ENCODE measurements around the gene NTF4. TPM values are rescaled to one million over a fixed set of nuclear protein-coding genes. Genes with fewer than 3 reads are reported as not detected.

Gene NTF4
- total and polyA plus RNA-seq, 12 donors, result 0.55 TPM; not detected in 11

DNA sequence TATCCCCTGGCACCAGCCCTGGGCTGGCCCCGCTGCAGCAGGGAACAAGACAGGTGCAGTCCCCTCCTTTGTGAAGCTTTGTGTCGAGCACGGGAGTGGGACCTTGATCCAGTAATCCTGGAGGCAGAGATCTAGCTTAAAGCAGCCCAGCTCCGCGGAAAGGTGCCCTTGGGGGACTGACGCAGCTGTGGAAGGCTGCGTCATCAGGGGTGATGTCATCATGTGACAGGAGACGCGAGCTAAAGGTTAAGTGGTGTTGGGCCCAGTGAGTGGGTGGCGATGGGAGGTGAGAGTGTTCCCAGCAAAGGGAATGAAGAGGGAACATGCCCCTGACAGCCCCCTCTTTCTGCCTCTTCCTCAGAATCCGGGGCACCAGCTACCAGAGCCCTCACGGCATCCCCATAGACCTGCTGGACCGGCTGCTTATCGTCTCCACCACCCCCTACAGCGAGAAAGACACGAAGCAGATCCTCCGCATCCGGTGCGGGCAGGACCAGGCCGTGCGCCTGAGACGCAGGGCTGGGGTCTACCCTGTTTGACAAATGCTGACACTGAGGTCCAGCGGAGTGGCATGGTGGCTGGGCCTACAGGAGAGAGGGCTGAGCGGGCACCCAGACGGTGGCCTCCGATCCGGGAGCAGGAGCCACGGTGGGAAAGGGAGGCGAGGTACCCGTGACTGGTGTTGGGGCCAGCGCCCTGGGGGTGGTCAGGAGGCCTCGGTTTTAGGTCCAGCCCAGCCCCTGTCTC, 50.3 kb downstream of the NTF4 start:
- no peak overlapping the region for H3K4me3 ChIP-seq
- no peak overlapping the region for H3K27ac ChIP-seq
- TF ChIP-seq POLR2A (IDR thresholded peaks at IDR 0.05), result no peak
- TF ChIP-seq, protein P1, sequence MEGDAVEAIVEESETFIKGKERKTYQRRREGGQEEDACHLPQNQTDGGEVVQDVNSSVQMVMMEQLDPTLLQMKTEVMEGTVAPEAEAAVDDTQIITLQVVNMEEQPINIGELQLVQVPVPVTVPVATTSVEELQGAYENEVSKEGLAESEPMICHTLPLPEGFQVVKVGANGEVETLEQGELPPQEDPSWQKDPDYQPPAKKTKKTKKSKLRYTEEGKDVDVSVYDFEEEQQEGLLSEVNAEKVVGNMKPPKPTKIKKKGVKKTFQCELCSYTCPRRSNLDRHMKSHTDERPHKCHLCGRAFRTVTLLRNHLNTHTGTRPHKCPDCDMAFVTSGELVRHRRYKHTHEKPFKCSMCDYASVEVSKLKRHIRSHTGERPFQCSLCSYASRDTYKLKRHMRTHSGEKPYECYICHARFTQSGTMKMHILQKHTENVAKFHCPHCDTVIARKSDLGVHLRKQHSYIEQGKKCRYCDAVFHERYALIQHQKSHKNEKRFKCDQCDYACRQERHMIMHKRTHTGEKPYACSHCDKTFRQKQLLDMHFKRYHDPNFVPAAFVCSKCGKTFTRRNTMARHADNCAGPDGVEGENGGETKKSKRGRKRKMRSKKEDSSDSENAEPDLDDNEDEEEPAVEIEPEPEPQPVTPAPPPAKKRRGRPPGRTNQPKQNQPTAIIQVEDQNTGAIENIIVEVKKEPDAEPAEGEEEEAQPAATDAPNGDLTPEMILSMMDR (IDR thresholded peaks at IDR 0.05), result no peak
- intact Hi-C loops (cut with DNase I), result no loop called here
- WGBS, 4 donors, result 77 to 82% (median 79%) methylated on average over 21 to 32 of the region's 32 CpGs
- H3K9me3 ChIP-seq (replicated peaks in 1 of 3), result no peaks in the 10 kb centered on the region
- no peaks in the 10 kb centered on the region for H3K27me3 ChIP-seq
- peaks cover 3 to 19% of the 10 kb centered on the region in 2 donors for H3K4me1 ChIP-seq (replicated peaks in 1 of 2)
- peak; percentile 41 to 68 (median 63) for DNase-seq
- peaks cover 0 to 27% of the 10 kb centered on the region in 2 donors for H3K36me3 ChIP-seq (replicated peaks in 1 of 2)

DNA sequence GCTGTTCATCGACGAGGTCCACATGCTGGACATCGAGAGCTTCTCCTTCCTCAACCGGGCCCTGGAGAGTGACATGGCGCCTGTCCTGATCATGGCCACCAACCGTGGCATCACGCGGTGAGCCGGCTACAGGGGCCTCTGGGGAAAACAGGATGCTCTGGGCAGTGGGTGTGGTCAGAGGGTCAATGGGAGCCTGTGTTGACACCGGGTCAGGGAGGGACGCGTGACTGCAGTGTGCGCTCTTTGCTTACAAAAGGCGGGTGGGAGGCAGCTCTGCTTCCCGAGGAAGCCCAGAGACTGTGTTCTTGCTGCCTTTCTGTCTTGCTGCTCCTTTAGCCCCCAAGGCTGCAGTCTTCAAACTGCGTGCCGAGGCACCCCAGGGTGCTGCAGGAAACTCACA, 53.4 kb downstream of the NTF4 start:
- TF ChIP-seq, protein P1 (IDR thresholded peaks at IDR 0.05), result no peak
- no peak for TF ChIP-seq POLR2A (IDR thresholded peaks at IDR 0.05)
- no peak for DNase-seq
- Histone ChIP-seq H3K36me3 (replicated peaks in 1 of 2) (peaks cover 0 to 44% of the 10 kb centered on the region in 2 donors), H3K27ac (no peak overlapping the region), H3K27me3 (no peaks in the 10 kb centered on the region), H3K9me3 (replicated peaks in 1 of 3) (no peaks in the 10 kb centered on the region), H3K4me1 (replicated peaks in 1 of 2) (no peaks in the 10 kb centered on the region), H3K4me3 (no peak overlapping the region)
- intact Hi-C loops (cut with DNase I), result no loop called here
- WGBS, 4 donors, result 84 to 97% (median 88%) methylated on average over 7 to 17 of the region's 17 CpGs

Small RNA genes within 50 kb of the gene (small RNA-seq; reads per million reads assigned to genes)
- gene RN7SL708P, result 0 reads per million in 2 donors

Other genes starting within 250 kb of the NTF4 start
- gene HSD17B14, start 228.3 kb downstream of the NTF4 start, total RNA-seq, result 10 to 100 TPM; 18.9 to 63.0 (median 40.1) TPM
- gene HSD17B14, start 228.3 kb downstream of the NTF4 start, polyA plus RNA-seq, result 100 to 1,000 TPM in 2 of 3 donors, 1 to 10 TPM in 1; 7.4 to 178 (median 135) TPM
- 10 to 100 TPM in 8 of 9 donors, 1 to 10 TPM in 1; 4.5 to 65.1 (median 24.5) TPM for gene PLEKHA4, start 196.2 kb downstream of the NTF4 start, total RNA-seq
- 10 to 100 TPM in 2 of 3 donors, 1 to 10 TPM in 1; 7.1 to 74.6 (median 70.8) TPM for gene PLEKHA4, start 196.2 kb downstream of the NTF4 start, polyA plus RNA-seq
- 10 to 100 TPM; 18.2 to 54.6 (median 39.4) TPM for gene PPP1R15A, start 192.4 kb downstream of the NTF4 start, total RNA-seq
- 100 to 1,000 TPM in 1 of 3 donors, 10 to 100 TPM in 2; 49.2 to 174 (median 73.3) TPM for gene PPP1R15A, start 192.4 kb downstream of the NTF4 start, polyA plus RNA-seq
- gene TULP2, start 166.1 kb downstream of the NTF4 start, total RNA-seq, result under 1 TPM in 5 of 9 donors, not detected in 4; 0.14 to 0.72 (median 0.27) TPM
- under 1 TPM in 1 of 3 donors, not detected in 2; 0.07 TPM for gene TULP2, start 166.1 kb downstream of the NTF4 start, polyA plus RNA-seq
- 100 to 1,000 TPM; 117 to 581 (median 289) TPM for gene NUCB1, start 164.5 kb downstream of the NTF4 start, total RNA-seq
- 100 to 1,000 TPM in 2 of 3 donors, 10 to 100 TPM in 1; 98.8 to 189 (median 175) TPM for gene NUCB1, start 164.5 kb downstream of the NTF4 start, polyA plus RNA-seq
- gene DHDH, start 131.1 kb downstream of the NTF4 start, total RNA-seq, result under 1 TPM in 4 of 9 donors, not detected in 5; 0.17 to 0.56 (median 0.33) TPM
- gene DHDH, start 131.1 kb downstream of the NTF4 start, polyA plus RNA-seq, result 1 to 10 TPM in 1 of 3 donors, under 1 TPM in 2; 0.27 to 2.8 (median 0.47) TPM
- 10 to 100 TPM; 18.1 to 79.0 (median 56.1) TPM for gene BAX, start 109.9 kb downstream of the NTF4 start, total RNA-seq
- gene BAX, start 109.9 kb downstream of the NTF4 start, polyA plus RNA-seq, result 10 to 100 TPM; 21.5 to 61.3 (median 41.0) TPM
- over 10,000 TPM in 1 of 9 donors, 1,000 to 10,000 TPM in 8; 3,284 to 11,726 (median 3,862) TPM for gene FTL, start 99.5 kb downstream of the NTF4 start, total RNA-seq
- 1,000 to 10,000 TPM; 2,288 to 7,123 (median 4,274) TPM for gene FTL, start 99.5 kb downstream of the NTF4 start, polyA plus RNA-seq
- 10 to 100 TPM; 23.7 to 63.9 (median 36.9) TPM for gene GYS1, start 71.5 kb downstream of the NTF4 start, total RNA-seq
- gene GYS1, start 71.5 kb downstream of the NTF4 start, polyA plus RNA-seq, result 10 to 100 TPM; 35.2 to 45.9 (median 37.7) TPM
- 100 to 1,000 TPM in 2 of 9 donors, 10 to 100 TPM in 7; 45.4 to 143 (median 76.8) TPM for gene RUVBL2, start 70.9 kb downstream of the NTF4 start, total RNA-seq
- gene RUVBL2, start 70.9 kb downstream of the NTF4 start, polyA plus RNA-seq, result 10 to 100 TPM; 41.3 to 93.3 (median 70.7) TPM
- gene LHB, start 47.7 kb downstream of the NTF4 start, total RNA-seq, result 1 to 10 TPM in 3 of 9 donors, under 1 TPM in 1, not detected in 5; 0.74 to 6.5 (median 1.4) TPM
- 1 to 10 TPM in 2 of 3 donors, under 1 TPM in 1; 0.38 to 8.8 (median 6.0) TPM for gene LHB, start 47.7 kb downstream of the NTF4 start, polyA plus RNA-seq
- gene CGB3, start 40.5 kb downstream of the NTF4 start, total RNA-seq, result not detected
- not detected for gene CGB3, start 40.5 kb downstream of the NTF4 start, polyA plus RNA-seq
- not detected for gene CGB2, start 32.9 kb downstream of the NTF4 start, total RNA-seq
- not detected for gene CGB2, start 32.9 kb downstream of the NTF4 start, polyA plus RNA-seq
- gene CGB1, start 27.9 kb downstream of the NTF4 start, total RNA-seq, result under 1 TPM in 1 of 9 donors, not detected in 8; 0.53 TPM
- not detected for gene CGB1, start 27.9 kb downstream of the NTF4 start, polyA plus RNA-seq
- not detected for gene CGB5, start 21.0 kb downstream of the NTF4 start, total RNA-seq
- under 1 TPM in 1 of 3 donors, not detected in 2; 0.72 TPM for gene CGB5, start 21.0 kb downstream of the NTF4 start, polyA plus RNA-seq
- not detected for gene CGB8, start 15.7 kb downstream of the NTF4 start, total RNA-seq
- not detected for gene CGB8, start 15.7 kb downstream of the NTF4 start, polyA plus RNA-seq
- under 1 TPM in 2 of 9 donors, not detected in 7; 0.15 to 0.28 TPM for gene CGB7, start 7.1 kb downstream of the NTF4 start, total RNA-seq
- gene CGB7, start 7.1 kb downstream of the NTF4 start, polyA plus RNA-seq, result under 1 TPM in 2 of 3 donors, not detected in 1; 0.13 to 0.97 TPM
- not detected for gene KCNA7, start 7.9 kb upstream of the NTF4 start, total RNA-seq
- not detected for gene KCNA7, start 7.9 kb upstream of the NTF4 start, polyA plus RNA-seq
- 100 to 1,000 TPM; 109 to 443 (median 221) TPM for gene SNRNP70, start 20.6 kb upstream of the NTF4 start, total RNA-seq
- 1,000 to 10,000 TPM in 1 of 3 donors, 100 to 1,000 TPM in 2; 114 to 1,255 (median 535) TPM for gene SNRNP70, start 20.6 kb upstream of the NTF4 start, polyA plus RNA-seq
- 10 to 100 TPM in 4 of 9 donors, 1 to 10 TPM in 5; 4.9 to 15.3 (median 9.5) TPM for gene LIN7B, start 49.6 kb upstream of the NTF4 start, total RNA-seq
- gene LIN7B, start 49.6 kb upstream of the NTF4 start, polyA plus RNA-seq, result 10 to 100 TPM in 2 of 3 donors, 1 to 10 TPM in 1; 4.4 to 35.2 (median 32.9) TPM
- 1 to 10 TPM in 8 of 9 donors, under 1 TPM in 1; 0.94 to 4.7 (median 1.8) TPM for gene C19orf73, start 54.3 kb upstream of the NTF4 start, total RNA-seq
- 1 to 10 TPM; 1.1 to 8.2 (median 4.5) TPM for gene C19orf73, start 54.3 kb upstream of the NTF4 start, polyA plus RNA-seq
- gene PPFIA3, start 54.7 kb upstream of the NTF4 start, total RNA-seq, result 10 to 100 TPM in 6 of 9 donors, 1 to 10 TPM in 3; 6.1 to 21.5 (median 14.7) TPM
- gene PPFIA3, start 54.7 kb upstream of the NTF4 start, polyA plus RNA-seq, result 10 to 100 TPM in 2 of 3 donors, 1 to 10 TPM in 1; 2.9 to 60.2 (median 27.3) TPM
- 10 to 100 TPM in 1 of 9 donors, 1 to 10 TPM in 7, under 1 TPM in 1; 0.77 to 28.4 (median 2.8) TPM for gene HRC, start 90.6 kb upstream of the NTF4 start, total RNA-seq
- gene HRC, start 90.6 kb upstream of the NTF4 start, polyA plus RNA-seq, result 1 to 10 TPM; 2.1 to 2.5 (median 2.4) TPM
- 10 to 100 TPM in 6 of 9 donors, 1 to 10 TPM in 3; 6.8 to 25.1 (median 15.4) TPM for gene TRPM4, start 93.0 kb upstream of the NTF4 start, total RNA-seq
- gene TRPM4, start 93.0 kb upstream of the NTF4 start, polyA plus RNA-seq, result 10 to 100 TPM in 2 of 3 donors, 1 to 10 TPM in 1; 4.2 to 56.3 (median 20.6) TPM

Measured in adrenal gland (tissue), 12 donors.